ENCODE results near the gene KIF22. TPM values are rescaled to one million over a fixed set of nuclear protein-coding genes. Genes with fewer than 3 reads are reported as not detected.
A peak's percentile ranks its signal among the peaks of the same experiment; 100 is the strongest.

KIF22 gene
- total RNA-seq, 2 donors from 2014 or later = 58.5 to 89.6 TPM

DNA sequence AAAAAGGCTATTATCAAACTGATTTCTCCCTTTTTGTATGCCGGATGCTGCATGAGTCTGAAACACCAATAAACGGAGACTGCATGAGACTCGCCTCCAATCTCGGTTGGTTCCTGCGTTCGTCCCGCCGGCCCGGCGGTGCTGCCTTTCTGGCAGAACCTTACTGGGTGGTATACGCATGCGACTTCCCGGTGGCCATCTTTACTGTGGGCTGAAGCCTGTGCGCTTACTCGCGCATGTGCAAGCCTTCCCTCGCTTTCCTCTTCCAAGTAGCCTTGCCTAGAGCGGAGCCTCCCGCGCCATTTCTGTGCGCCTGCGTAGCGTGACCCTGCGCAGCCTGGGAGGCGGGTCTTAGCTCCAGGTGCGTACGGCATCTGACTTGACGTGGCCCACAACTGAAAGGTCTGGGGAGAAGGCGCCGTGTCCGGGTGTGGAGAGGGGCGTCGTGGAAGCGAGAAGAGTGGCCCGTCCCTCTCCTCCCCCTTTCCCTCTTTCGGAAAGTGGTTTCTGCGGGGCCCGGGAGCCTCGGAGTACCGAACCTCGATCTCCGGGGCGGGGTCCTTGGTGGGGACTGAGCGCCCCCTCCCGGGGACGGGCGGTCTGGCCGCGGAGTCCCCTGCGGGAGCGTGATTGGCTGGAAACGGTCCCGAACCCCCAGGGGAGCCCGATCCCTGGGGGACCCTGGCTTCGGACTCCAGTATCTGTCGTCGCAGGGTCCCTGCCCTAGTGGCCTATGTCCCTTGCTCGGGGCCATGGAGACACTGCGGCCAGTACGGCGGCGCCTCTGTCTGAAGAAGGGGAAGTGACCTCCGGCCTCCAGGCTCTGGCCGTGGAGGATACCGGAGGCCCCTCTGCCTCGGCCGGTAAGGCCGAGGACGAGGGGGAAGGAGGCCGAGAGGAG is 25.5 kb downstream of the KIF22 start, which contains the start of gene PAGR1:
Gene PAGR1, plus strand, starts transcription at position 360 of the 901 bp plus-strand sequence. Its CDS starts 374 bp downstream, at position 734.
- Histone ChIP-seq H3K27me3 (replicated peaks; ENCODE audit: insufficient read depth) (no peaks in the 10 kb centered on the region), H3K4me3 (peak within 1 kb of the TSS; percentile 63 to 77), H3K36me3 (no peaks in the 10 kb centered on the region), H3K27ac (peak within 1 kb of the TSS; percentile 96 to 98), H3K4me1 (replicated peaks) (peaks cover 4% of the 10 kb centered on the region), H3K9me3 (no peaks in the 10 kb centered on the region)
- intact Hi-C loops (cut with DNase I) = loop anchor here (5.0 kb wide), 1 partner anchor 46 kb away; the partner anchor contains the start of gene CDIPT
- TF ChIP-seq, protein P1, sequence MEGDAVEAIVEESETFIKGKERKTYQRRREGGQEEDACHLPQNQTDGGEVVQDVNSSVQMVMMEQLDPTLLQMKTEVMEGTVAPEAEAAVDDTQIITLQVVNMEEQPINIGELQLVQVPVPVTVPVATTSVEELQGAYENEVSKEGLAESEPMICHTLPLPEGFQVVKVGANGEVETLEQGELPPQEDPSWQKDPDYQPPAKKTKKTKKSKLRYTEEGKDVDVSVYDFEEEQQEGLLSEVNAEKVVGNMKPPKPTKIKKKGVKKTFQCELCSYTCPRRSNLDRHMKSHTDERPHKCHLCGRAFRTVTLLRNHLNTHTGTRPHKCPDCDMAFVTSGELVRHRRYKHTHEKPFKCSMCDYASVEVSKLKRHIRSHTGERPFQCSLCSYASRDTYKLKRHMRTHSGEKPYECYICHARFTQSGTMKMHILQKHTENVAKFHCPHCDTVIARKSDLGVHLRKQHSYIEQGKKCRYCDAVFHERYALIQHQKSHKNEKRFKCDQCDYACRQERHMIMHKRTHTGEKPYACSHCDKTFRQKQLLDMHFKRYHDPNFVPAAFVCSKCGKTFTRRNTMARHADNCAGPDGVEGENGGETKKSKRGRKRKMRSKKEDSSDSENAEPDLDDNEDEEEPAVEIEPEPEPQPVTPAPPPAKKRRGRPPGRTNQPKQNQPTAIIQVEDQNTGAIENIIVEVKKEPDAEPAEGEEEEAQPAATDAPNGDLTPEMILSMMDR (IDR thresholded peaks at IDR 0.05) = peak; percentile 89 to 95 (median 94)
- TF ChIP-seq POLR2AphosphoS5 (IDR thresholded peaks at IDR 0.05) = peak; percentile 98
- peak; percentile 76 for TF ChIP-seq POLR2A (IDR thresholded peaks at IDR 0.05)
- under 1% methylated on average over 68 of the region's 70 CpGs for WGBS
- DNase-seq (ENCODE audit: low spot score) = peak; percentile 98

DNA sequence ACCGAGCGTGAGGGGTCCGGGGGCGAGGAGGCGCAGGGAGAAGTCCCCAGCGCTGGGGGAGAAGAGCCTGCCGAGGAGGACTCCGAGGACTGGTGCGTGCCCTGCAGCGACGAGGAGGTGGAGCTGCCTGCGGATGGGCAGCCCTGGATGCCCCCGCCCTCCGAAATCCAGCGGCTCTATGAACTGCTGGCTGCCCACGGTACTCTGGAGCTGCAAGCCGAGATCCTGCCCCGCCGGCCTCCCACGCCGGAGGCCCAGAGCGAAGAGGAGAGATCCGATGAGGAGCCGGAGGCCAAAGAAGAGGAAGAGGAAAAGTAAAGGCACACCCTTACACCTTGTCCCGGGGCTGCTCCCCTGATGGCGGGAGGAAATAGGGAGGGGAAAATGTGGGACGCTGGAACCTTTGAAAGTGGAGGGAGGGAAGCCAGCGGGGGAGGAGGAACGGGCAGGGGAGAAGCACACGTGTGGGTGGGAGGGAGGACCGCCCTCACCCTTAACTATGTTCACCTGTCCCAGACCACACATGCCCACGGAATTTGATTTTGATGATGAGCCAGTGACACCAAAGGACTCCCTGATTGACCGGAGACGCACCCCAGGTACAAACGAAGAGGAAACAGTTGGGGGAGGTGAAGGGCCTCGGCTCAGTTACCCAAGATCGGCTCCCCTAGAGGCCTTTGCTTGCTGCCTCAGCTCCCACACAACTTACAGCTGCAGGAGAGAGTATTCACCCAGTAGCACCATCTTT is 26.3 kb downstream of the KIF22 start:
- WGBS = 2% methylated on average over 37 of the region's 37 CpGs
- Histone ChIP-seq H3K4me3 (peak overlapping the region; percentile 63 to 77), H3K36me3 (no peaks in the 10 kb centered on the region), H3K27me3 (replicated peaks; ENCODE audit: insufficient read depth) (no peaks in the 10 kb centered on the region), H3K4me1 (replicated peaks) (peaks cover 5% of the 10 kb centered on the region), H3K9me3 (no peaks in the 10 kb centered on the region), H3K27ac (peak overlapping the region; percentile 96 to 98)
- TF ChIP-seq, protein P1 (IDR thresholded peaks at IDR 0.05) = no peak
- TF ChIP-seq POLR2AphosphoS5 (IDR thresholded peaks at IDR 0.05) = peak; percentile 9
- peak; percentile 32 for TF ChIP-seq POLR2A (IDR thresholded peaks at IDR 0.05)
- intact Hi-C loops (cut with DNase I) = loop anchor here (5.0 kb wide), 1 partner anchor 45 kb away; the partner anchor contains the start of gene CDIPT
- peak; percentile 55 for DNase-seq (ENCODE audit: low spot score)

DNA sequence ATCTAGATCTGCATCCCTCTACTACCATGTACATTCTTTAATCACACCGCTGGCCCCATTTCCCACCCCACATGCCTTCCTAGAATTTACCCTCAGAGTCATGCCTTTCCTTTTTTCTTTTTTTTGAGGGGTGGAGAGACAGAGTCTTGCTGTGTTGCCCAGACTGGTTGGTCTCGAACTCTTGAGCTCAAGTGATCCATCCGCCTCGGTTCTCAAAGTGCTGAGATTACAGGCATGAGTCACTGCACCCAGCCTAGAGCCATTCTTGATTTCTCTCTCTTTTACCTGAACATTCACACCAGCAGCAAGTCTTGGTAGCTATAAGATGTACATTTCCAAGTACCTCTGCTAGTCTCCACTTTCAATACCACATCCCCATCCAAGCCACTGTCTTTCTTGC is 27.5 kb downstream of the KIF22 start:
- H3K4me1 ChIP-seq (replicated peaks) = peaks cover 13% of the 10 kb centered on the region
- intact Hi-C loops (cut with DNase I) = loop anchor here (5.0 kb wide), 1 partner anchor 44 kb away; the partner anchor contains the start of gene CDIPT
- no peak overlapping the region for H3K4me3 ChIP-seq

DNA sequence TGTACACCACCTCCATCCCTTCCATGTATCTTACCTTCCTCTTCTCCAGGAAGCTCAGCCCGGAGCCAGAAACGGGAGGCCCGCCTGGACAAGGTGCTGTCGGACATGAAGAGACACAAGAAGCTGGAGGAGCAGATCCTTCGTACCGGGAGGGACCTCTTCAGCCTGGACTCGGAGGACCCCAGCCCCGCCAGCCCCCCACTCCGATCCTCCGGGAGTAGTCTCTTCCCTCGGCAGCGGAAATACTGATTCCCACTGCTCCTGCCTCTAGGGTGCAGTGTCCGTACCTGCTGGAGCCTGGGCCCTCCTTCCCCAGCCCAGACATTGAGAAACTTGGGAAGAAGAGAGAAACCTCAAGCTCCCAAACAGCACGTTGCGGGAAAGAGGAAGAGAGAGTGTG is 29.0 kb downstream of the KIF22 start:
- H3K9me3 ChIP-seq = no peaks in the 10 kb centered on the region
- DNase-seq (ENCODE audit: low spot score) = no peak
- H3K27me3 ChIP-seq (replicated peaks; ENCODE audit: insufficient read depth) = no peaks in the 10 kb centered on the region
- TF ChIP-seq, protein P1 (IDR thresholded peaks at IDR 0.05) = no peak
- TF ChIP-seq POLR2AphosphoS5 (IDR thresholded peaks at IDR 0.05) (no peak), POLR2A (IDR thresholded peaks at IDR 0.05) (no peak)
- no peaks in the 10 kb centered on the region for H3K36me3 ChIP-seq
- intact Hi-C loops (cut with DNase I) = loop anchor here (5.0 kb wide), 1 partner anchor 43 kb away; the partner anchor contains the start of gene CDIPT
- 77% methylated on average over 15 of the region's 15 CpGs for WGBS
- H3K4me3 ChIP-seq = no peak overlapping the region
- peaks cover 16% of the 10 kb centered on the region for H3K4me1 ChIP-seq (replicated peaks)
- peak overlapping the region in 1 of 2 donors; percentile 76 for H3K27ac ChIP-seq

More for the DNA sequence above, 27.5 kb downstream of the KIF22 start:
- TF ChIP-seq POLR2AphosphoS5 (IDR thresholded peaks at IDR 0.05) (no peak), POLR2A (IDR thresholded peaks at IDR 0.05) (no peak)
- TF ChIP-seq, protein P1 (IDR thresholded peaks at IDR 0.05) = no peak
- DNase-seq (ENCODE audit: low spot score) = no peak
- no peaks in the 10 kb centered on the region for H3K27me3 ChIP-seq (replicated peaks; ENCODE audit: insufficient read depth)
- no peaks in the 10 kb centered on the region for H3K36me3 ChIP-seq
- H3K27ac ChIP-seq = no peak overlapping the region
- WGBS = 93% methylated on average over 4 of the region's 4 CpGs
- H3K9me3 ChIP-seq = no peaks in the 10 kb centered on the region

Data from prostate gland (tissue), 2 donors.